Measurements from ENCODE around the gene KRT32.

Gene KRT32

DNA sequence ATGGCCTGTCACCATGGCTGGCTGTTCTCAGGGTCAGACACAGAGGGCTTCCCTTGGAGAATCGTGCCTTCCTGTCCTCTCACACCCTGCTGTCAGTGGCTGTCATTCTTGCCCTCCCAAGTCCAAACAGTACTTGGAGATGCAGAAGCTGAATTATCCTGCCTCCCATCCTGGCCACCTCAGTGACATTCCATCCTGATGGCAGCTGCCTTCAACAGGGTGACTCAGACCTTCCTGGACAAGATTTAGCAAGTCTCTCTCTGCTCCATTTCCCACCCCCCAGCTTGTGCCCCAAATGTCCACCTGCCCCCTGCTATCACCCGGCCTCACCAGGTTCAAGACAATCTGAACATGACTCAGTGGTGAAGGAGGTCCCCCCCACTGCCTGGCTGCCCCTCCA is 27.3 kb upstream of the KRT32 start:
- FAIRE-seq (peak; percentile 97), DNase-seq (ENCODE audit: insufficient read length, low spot score) (peak; percentile 54)

DNA sequence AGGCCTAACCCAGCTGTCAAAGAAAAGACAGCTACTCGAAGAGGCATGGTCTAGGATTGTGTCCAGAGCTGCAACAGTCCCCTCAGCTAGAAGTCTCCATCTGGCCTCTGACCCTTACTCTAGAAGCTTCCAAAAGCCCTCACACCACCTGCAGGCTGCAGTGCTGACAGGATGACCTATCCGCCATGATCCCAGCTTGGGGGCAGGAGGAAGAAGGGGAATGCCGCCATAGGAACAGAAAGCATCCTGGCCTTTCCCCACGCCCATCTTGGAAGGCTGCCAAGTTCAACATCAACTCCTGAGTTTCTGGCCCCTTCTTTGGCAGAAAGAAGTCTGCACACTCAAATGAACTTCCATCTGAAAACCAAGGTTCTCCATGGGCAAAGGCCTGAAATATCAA is 25.6 kb upstream of the KRT32 start:
- DNase-seq (ENCODE audit: insufficient read length, low spot score) (no peak), FAIRE-seq (peak; percentile 13)

DNA sequence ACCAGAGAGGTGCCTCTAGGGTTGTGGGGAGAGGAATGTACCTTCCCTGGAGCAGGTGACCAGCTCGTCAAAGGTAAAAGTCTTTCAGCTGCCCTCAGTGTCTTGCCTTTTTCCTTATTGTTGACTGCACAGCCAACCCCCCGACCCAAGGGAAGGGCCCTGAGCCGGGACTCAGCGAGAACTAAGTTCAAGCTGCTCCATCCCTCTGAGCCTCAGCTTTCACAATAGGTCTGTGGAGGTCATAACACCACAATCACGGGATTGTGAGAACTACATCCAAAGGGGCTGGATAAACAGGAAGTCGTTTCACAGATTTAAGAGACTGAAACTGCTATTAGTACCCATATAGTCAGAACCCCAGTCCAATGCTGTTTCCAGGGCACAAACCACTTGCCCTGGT is 25.2 kb upstream of the KRT32 start:
- no peak for DNase-seq (ENCODE audit: insufficient read length, low spot score)
- FAIRE-seq: no peak

DNA sequence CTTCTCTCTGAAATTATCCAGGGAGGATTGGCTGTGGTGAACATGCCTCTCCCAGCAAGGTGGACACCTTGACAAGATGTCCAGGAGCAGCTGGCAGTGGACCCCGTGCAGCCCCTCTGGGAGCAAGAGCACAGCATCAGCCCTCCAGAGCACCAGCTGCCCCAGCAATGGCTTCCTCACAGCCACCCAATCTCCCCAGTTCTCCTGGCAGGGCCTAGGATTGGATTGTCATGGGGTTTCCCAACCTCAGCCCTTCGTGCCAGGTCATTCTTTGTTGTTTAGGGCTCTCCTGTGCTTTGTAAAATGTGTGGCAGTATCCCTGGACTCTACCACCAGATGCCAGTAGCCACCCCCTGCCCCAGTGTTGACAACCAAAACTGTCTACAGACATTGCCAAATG is 24.3 kb upstream of the KRT32 start:
- DNase-seq (ENCODE audit: insufficient read length, low spot score) (no peak), FAIRE-seq (no peak)

DNA sequence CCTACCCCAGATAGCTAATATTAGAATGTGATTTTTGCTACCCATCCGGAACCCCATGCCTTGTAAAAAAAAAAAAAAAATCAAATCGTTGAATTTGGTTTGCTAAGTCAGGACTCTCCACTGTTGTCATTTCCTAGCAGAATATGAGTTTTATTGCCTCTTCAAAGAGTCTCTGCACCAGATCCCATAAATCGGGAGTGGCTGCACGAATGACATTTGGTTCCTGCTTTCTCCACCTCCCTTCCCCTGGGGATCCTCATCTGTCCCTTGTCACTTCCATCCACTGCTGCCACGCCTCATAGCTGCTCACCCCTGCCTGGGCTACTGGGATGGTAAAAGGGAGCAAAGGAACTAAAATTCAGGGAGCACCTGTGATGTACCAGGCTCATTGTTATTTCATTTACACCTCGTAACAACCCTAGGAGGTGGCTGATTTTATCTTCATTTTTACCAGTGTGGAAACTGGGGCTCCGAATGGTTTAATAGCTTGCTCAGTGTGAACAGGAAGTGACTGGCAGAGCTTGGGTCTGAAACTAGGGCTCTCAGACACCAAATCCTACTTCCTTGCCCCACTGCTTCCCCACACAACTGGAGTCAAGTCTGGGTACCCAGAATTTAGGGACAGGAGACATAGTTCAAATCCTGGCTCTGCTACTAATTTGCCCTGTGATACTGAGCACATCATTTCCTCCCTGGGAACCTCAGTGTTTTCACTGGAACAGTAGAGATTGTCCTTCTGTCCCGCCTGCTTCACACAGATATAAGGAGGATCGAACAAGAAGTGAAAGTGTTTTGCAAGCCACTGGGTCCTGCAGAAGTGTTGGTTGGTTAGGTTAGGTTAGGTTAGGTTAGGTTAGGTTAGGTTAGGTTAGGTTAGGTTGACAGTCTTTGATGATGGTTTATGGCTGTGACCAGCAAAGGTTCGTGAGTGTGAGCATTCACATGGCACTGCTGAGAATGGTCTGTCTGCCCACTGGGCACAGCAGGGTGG is 23.1 kb upstream of the KRT32 start:
- no peak for DNase-seq (ENCODE audit: insufficient read length, low spot score)

DNA sequence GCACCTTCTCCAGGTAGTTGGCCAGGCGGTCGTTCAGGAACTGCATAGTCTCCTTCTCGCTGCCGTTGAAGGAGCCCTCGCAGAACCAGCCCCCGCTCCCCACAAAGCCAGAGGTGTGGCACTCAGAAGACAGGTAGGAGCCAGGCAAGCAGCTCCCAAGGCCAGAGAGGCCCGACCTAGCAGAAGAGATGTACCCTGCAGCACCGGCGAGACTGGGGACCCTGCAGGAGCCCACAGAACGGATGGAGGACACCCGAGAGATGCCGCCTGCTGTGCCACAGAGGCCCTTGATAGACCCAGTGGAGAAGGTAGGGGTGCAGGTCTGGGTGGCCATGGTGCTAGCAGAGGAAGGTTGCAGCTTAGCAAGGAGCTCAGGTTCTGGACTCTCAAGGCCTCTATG is 22.3 kb upstream of the KRT32 start, which contains the start of gene KRT36:
Gene KRT36 (minus strand): TSS at position 380 of the 400 bp plus-strand sequence. CDS start 46 bp downstream, at position 334.
- DNase-seq (ENCODE audit: insufficient read length, low spot score): no peak

More for the DNA sequence above, 23.1 kb upstream of the KRT32 start:
- peak; percentile 80 for FAIRE-seq

DNA sequence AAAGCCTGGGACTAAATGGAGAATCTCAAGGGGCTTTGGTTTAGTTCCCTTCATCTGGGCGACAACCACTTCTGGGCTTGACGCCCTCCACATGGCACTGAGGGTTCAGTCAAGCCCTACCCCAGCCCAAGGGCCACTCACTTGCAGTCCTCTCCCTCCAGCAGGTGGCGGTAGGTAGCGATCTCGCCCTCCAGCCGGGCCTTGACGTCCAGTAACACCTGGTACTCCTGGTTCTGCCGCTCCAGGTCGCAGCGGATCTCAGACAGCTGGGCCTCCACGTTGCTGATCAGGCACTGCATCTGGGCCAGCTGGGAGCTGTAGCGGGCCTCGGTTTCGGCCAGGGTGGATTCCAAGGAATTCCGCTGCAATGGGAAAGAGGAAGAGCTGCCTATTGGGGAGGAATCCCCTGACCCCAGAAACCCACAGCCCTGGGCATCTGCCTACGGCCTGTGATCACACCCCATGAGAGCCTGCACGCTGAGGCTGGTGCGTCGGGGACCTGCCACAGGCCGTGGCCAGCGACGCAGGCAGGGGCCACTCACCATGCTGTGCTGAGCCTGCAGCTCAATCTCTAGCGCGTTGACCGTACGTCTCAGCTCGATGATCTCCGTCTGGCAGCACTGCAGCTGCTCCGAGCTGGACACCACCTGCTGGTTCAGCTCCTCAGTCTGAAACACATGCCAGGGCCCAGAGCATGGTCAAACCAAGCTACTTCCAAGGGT is 19.8 kb upstream of the KRT32 start:
- FAIRE-seq (peak; percentile 48), DNase-seq (ENCODE audit: insufficient read length, low spot score) (no peak)

More for the DNA sequence above, 22.3 kb upstream of the KRT32 start, which contains the start of gene KRT36:
- FAIRE-seq: no peak

DNA sequence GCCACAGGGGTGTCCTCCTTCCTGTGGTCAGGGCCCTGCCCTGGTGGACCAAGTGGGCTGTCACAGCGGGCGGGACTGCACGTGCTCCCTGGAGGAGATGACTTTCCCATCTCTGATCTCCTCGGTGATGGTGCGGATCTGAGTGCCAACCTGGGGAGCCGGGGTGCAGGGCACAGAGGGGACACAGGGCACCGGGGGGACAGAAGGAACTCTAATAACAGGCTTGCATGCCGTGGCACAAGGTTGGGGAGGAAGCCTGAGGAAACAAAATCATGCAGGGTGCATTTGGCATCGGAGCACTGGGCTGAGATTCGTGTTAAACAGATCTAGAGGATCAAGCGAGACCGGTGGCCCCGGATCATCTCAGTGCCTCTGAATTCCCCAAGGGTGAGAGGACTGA is 19.1 kb upstream of the KRT32 start:
- FAIRE-seq: no peak
- DNase-seq (ENCODE audit: insufficient read length, low spot score): no peak

DNA sequence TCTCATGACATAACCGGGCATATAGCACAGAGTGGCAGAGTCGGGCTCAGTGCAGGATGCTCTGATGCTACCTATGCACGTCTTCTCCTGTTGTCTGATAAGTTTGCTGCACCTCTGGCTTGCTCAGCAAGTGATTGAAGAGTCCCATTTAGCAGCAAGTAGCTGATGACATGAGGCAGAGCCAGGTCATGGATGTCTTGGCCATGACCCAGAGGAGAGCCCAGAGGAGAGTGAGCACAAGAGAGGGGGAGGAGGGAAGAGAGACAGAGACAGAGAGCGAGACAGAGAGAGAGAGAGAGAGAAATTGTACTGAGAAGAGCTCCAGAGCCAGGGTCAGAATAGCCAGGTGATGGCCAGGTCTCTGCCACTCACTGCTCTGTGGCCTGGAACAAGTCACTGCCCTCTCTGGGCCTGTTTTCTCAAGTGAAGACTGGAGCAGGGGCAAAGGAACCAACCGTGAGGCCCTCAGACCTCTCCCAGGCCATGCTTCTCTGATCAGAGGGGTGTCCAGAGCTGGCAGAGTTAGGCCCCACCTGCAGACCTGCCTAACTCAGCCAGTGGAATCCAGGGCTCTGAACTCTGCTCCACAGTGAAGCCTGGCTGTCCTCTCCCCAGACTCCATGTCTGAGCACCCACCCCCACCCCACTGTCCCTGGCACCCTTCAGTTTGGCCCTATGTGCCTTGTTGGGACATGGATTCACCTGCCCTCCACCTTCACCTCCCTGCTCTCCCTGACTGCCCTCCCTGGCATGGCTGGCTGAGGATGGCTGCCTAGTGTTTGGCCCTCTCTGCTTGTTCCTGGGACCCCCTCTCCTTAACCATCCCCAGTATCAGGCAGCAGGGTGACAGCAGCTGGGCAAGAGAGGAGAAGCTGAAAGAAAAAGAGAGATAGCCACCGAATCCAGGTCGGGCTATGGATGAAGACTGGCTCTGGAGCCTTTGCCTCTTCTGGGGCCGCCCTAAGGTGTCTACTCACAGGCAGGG is 18.0 kb upstream of the KRT32 start:
- DNase-seq (ENCODE audit: insufficient read length, low spot score): no peak
- peak; percentile 28 for FAIRE-seq

DNA sequence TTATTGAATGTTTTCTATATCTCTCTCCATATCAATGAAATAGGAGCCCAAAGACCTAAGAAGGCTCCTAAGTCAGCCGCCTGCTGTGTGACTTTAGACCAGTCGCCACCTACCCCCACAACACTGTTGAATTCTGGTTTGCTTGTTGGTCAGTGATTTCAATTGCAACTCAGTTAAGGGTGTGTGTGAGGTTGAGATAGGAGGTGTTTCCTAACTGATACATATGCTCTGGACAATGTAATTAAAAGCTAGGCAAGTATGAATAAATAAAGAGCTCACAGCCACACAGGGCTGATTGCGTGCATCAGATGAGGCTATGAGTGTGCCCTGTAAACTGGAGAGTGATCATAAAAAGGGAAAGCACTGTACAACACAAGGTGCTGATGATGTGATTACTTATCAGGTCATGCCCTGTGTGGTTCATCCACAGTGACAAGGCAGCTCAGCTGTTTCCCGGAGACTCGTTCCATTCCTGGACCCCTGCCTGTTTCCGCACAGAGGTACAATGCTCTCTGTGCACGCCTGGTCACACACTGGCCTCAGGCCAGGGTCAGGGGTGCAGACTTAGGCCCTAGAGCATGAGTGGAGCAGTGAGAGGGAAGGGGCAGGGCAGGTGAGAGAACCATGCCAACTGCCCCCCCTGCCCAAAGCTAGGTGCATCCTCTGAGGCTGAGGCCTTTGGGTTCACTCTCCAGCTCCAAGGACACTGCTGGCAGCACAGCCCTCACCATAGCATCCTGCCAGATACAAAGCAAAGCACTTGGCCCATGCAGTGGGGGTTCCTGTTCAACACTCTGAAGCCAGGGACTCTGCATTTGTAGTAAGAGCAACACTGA is 17.0 kb upstream of the KRT32 start:
- no peak for DNase-seq (ENCODE audit: insufficient read length, low spot score)
- no peak for FAIRE-seq

DNA sequence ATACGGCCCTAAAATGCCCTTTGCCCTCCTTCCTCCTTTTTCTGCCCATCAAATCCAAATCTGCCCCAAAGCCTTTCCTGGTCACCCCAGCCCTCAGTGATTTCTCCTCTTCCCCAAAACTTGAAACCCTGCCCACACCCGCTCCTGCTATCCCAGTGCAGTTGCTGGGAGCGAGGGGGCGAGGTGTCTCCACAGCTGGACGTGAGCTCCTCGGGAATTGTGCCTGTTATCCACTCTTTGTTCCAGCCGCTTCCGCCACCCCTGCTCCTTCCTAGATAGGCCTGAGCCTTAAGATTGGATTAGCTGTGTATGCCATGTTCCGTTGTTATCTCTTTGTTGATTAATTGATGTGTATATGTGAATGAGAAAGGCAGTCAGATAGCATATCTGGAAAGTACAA is 16.3 kb upstream of the KRT32 start:
- FAIRE-seq (peak; percentile 49), DNase-seq (ENCODE audit: insufficient read length, low spot score) (no peak)

DNA sequence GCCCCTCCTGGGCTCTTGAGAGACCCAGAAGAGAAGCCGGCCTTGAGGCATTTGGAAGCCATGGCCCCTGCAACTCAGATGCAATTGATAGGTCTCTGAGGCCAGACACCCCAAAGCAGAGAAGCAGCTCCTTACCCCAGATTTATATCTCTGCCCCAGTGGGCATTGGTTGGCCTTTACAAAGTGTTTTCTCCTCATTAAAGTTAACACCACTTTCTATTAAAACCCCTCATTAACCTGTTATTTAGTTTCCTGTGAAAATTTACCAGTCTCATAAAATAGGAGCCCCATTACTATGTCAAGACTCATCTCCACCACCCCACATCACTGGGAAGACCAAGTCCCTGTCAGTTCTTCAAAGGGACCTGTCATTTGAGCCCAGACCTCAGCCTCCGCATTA is 13.8 kb upstream of the KRT32 start, which contains the start of gene KRT35:
Gene KRT35 (minus strand): TSS at position 116 of the 400 bp plus-strand sequence. CDS start 54 bp downstream, at position 62.
- no peak for FAIRE-seq

DNA sequence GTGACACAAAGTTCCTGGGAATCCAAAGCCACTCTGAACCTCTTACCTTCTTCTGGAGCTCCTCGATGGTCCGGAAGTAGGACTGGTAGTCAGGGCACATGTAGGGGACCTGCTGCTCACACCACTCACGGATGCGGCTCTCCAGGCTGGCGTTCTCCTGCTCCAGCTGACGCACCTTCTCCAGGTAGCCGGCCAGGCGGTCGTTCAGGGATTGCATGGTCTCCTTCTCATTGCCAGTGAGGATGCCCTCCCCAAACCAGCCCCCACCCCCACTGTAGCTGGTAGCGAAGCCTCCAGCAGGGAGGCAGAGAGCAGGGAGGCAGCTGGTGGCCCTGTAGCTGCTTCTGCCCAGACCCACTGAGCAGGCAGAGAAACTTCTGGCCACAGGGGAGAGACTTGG is 13.4 kb upstream of the KRT32 start:
- DNase-seq (ENCODE audit: insufficient read length, low spot score) (no peak), FAIRE-seq (no peak)

More for the DNA sequence above, 13.8 kb upstream of the KRT32 start, which contains the start of gene KRT35:
- no peak for DNase-seq (ENCODE audit: insufficient read length, low spot score)

DNA sequence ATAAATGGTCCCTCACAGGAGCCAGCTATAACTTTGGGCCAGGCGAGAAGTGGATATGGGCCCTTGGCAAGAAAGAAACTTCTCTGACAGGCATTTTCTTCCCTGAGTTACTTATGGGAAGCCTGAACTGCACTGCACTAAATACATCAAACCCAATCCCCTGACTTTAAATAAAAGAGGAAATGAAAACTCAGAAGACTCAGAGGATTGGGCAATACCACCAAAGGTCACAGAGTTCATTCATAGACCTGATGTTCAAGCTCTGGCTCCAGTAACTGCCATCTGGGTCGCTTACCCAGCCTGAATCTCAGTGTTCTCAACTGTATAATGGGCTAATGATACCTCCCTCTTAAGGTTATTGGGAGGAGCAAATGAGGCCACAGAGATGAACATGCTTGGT is 12.9 kb upstream of the KRT32 start:
- DNase-seq (ENCODE audit: insufficient read length, low spot score) (no peak), FAIRE-seq (no peak)

DNA sequence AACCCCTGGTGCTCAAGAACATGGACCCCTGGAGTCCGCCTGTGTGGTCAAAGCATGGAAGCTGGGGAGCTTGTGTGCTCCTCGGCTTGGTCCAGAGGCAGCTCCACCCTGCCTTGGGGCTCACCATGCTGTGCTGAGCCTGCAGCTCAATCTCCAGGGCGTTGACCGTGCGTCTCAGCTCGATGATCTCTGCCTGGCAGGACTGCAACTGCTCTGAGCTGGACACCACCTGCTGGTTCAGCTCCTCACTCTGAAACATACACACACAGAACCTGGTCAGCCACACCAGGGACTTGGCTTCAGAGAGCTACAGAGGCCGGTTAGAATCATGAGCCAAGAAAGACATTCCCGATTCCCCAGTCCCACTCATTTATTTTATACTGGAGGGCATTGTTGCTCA is 11.1 kb upstream of the KRT32 start:
- peak; percentile 82 for FAIRE-seq
- DNase-seq (ENCODE audit: insufficient read length, low spot score): no peak

DNA sequence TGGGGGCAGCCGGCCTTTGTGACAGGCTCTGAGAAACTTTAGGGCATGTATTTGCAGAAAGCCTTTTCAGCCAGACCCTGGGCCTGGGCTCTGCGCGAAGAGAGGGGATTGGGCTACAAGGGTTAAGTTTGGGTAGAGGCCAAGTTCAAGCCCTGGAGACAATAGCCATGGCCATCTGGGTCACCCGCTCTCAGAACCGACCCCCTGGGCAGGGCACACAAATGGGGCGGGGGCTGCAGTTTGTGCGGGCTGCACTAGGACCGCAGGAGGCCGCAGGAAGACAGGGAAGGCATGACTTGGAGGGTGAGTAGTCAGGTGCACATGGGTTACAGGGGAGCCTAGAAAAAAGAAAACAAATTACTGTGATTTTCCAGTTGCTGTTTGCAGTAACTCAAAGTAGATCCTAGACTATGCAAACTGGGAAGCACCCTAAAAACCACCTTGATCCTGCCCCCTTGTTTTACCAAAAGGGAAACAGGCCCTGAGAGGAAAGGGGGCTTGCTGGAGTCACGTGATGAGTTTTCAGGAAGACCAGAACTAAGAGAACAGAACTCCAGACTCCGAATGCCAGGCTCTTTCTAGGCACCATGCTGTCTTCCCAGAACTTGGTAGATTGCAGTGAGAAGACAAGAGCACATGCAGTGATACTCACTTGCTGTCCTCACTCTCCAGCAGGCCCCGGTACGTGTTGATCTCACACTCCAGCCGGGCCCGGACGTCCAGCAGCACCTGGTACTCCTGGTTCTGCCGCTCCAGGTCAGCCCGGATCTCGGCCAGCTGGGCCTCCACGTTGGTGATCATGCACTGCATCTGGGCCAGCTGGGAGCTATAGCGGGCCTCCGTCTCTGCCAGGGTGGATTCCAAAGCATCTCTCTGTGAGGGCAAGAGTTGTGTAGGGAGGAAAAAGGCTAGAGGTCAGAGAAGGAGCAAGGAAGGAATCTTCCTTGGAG is 10.0 kb upstream of the KRT32 start:
- FAIRE-seq: peak; percentile 74

DNA sequence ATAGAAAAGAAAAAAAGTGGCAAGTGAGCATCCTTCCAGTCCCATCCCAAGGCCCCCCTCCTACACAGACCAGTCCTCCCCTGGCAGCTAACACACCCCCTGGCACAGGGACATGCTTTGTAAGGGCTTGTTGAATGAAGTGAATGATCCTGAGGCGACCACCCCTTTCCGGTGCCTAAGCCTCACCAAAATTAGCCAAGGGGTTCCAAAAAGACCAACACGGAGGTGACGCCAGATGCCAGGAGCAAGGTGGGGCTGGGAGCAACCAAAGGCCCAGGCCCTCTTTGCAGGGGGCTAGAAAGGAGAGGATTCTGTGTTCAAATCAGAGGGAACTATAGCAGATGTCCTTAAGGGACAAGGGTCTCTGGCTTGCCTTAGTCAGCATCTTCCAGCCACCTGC is 8.2 kb upstream of the KRT32 start:
- DNase-seq (ENCODE audit: insufficient read length, low spot score): no peak
- FAIRE-seq: no peak

More for the DNA sequence above, 10.0 kb upstream of the KRT32 start:
- DNase-seq (ENCODE audit: insufficient read length, low spot score): no peak

DNA sequence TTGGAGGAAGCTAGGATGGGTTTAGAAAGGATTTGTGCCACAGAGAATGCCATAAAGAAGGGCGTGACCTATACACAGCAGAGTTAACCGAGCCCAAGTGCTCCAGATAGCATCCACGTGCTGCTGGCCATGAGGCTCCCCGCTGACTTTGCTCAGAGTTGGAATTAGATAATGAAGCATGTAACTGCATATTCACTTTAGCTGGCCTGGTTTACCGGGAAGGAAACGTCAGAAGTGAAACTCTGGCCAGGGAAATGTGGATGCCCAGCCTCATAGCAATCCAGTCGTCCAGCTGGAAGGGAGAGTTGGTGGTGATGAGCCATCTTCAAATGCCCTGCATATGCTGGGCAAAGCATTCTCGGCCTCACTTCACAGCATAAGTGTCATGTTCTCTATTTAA is 7.7 kb upstream of the KRT32 start:
- no peak for DNase-seq (ENCODE audit: insufficient read length, low spot score)
- peak; percentile 62 for FAIRE-seq

Data from HTR-8/SVneo (cell line).